Parathyroid adenoma (tissue), 2 donors: Measurements from ENCODE around the gene RNF4.
A peak's percentile ranks its signal among the peaks of the same experiment; 100 is the strongest.

Source experiments
- H2AFZ ChIP-seq: fragments of 300-600 bp; sonication (generic); one replicate; pipeline ENCODE4 v1.7.0; 2017; ENCODE audit warnings: antibody characterized with exemption, mild to moderate bottlenecking
- H3K27ac ChIP-seq: fragments of 300-600 bp; sonication (generic); one replicate; pipeline ENCODE4 v1.7.0; 2017
- H3K27me3 ChIP-seq: fragments of 300-600 bp; sonication (generic); one replicate; pipeline ENCODE4 v1.7.0; 2017; ENCODE audit warnings: low read length; ENCODE audit not compliant: control insufficient read depth, insufficient read depth
- H3K36me3 ChIP-seq: fragments of 300-600 bp; sonication (generic); one replicate; pipeline ENCODE4 v1.7.0; 2017; ENCODE audit warnings: low read length; ENCODE audit not compliant: control insufficient read depth, insufficient read depth
- H3K4me1 ChIP-seq: fragments of 300-600 bp; sonication (generic); one replicate; pipeline ENCODE4 v1.7.0; 2017; ENCODE audit warnings: control low read depth
- H3K4me2 ChIP-seq: fragments of 300-600 bp; sonication (generic); one replicate; pipeline ENCODE4 v1.7.0; 2017; ENCODE audit warnings: low read length
- H3K4me3 ChIP-seq: fragments of 300-600 bp; sonication (generic); one replicate; pipeline ENCODE4 v1.7.0; 2017; ENCODE audit warnings: low read depth, low read length
- H3K79me2 ChIP-seq: fragments of 300-600 bp; sonication (generic); one replicate; pipeline ENCODE4 v1.7.0; 2017; ENCODE audit warnings: control low read depth
- H3K9ac ChIP-seq: fragments of 300-600 bp; sonication (generic); one replicate; pipeline ENCODE4 v1.7.0; 2017; ENCODE audit warnings: mild to moderate bottlenecking
- H3K9me3 ChIP-seq: fragments of 300-600 bp; sonication (generic); one replicate; pipeline ENCODE4 v1.7.0; 2017; ENCODE audit warnings: low read length; ENCODE audit not compliant: control insufficient read depth
- TF ChIP-seq, protein P1 (sequence below): fragments of 300-600 bp; sonication (generic); IDR thresholded peaks from one replicate; pipeline ENCODE4 v1.7.0; 2017; ENCODE audit warnings: antibody characterized with exemption, mild to moderate bottlenecking
- donor health status: primary hyperparathyroidism.

Gene RNF4

DNA sequence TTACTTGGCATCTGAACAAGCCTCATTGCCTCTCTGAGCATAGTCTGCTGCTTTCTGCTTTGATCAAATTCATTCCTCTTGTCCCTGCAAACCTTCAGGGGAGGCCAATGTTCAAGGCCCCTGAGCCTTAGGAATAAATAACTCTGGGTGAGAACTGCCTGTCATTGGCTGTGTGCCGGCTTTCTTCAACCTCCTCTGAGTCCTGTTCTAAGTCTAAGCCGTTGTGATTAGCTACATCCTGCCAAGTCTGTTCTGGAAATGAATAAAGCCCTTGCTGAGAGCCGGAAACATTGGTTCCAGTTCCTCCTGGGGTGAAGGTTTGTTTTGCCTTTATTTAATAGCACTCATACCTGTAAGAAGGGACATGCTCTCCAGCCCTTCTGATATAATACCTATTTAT, 13.8 kb downstream of the RNF4 start:
- peaks cover 67% of the 10 kb centered on the region for H3K79me2 ChIP-seq
- no peaks in the 10 kb centered on the region for H3K27me3 ChIP-seq
- H3K36me3 ChIP-seq = no peaks in the 10 kb centered on the region
- no peaks in the 10 kb centered on the region for H3K9me3 ChIP-seq
- TF ChIP-seq, protein P1, sequence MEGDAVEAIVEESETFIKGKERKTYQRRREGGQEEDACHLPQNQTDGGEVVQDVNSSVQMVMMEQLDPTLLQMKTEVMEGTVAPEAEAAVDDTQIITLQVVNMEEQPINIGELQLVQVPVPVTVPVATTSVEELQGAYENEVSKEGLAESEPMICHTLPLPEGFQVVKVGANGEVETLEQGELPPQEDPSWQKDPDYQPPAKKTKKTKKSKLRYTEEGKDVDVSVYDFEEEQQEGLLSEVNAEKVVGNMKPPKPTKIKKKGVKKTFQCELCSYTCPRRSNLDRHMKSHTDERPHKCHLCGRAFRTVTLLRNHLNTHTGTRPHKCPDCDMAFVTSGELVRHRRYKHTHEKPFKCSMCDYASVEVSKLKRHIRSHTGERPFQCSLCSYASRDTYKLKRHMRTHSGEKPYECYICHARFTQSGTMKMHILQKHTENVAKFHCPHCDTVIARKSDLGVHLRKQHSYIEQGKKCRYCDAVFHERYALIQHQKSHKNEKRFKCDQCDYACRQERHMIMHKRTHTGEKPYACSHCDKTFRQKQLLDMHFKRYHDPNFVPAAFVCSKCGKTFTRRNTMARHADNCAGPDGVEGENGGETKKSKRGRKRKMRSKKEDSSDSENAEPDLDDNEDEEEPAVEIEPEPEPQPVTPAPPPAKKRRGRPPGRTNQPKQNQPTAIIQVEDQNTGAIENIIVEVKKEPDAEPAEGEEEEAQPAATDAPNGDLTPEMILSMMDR = no peak
- H3K4me2 ChIP-seq = no peak overlapping the region
- H3K9ac ChIP-seq = no peak overlapping the region
- H2AFZ ChIP-seq = no peak overlapping the region
- H3K4me3 ChIP-seq = no peak overlapping the region
- peaks cover 9% of the 10 kb centered on the region for H3K4me1 ChIP-seq
- peak overlapping the region; percentile 67 for H3K27ac ChIP-seq

DNA sequence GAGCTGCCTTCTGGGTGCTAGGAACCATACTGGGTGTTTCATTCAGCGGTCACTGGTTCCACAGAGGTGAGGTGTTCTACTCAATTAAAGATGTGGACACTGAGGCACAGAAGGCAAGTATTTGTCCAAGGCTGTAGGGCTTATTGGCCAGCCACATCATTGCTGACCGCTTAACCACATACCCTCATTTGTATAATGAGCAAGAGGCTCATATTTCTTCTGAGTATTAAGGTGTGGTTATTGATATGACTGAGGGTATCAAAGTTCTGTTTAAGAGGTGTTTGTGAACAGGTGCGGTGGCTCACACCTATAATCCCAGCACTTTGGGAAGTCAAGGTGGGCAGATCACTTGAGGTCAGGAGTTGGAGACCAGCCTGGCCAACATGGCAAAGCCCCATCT, 14.3 kb downstream of the RNF4 start:
- Histone ChIP-seq H3K9me3 (no peaks in the 10 kb centered on the region), H3K4me1 (peaks cover 9% of the 10 kb centered on the region), H3K27ac (peak overlapping the region; percentile 67), H3K36me3 (no peaks in the 10 kb centered on the region), H3K4me3 (no peak overlapping the region), H2AFZ (no peak overlapping the region), H3K27me3 (no peaks in the 10 kb centered on the region), H3K9ac (no peak overlapping the region), H3K79me2 (peaks cover 67% of the 10 kb centered on the region), H3K4me2 (no peak overlapping the region)
- TF ChIP-seq, protein P1 = no peak

DNA sequence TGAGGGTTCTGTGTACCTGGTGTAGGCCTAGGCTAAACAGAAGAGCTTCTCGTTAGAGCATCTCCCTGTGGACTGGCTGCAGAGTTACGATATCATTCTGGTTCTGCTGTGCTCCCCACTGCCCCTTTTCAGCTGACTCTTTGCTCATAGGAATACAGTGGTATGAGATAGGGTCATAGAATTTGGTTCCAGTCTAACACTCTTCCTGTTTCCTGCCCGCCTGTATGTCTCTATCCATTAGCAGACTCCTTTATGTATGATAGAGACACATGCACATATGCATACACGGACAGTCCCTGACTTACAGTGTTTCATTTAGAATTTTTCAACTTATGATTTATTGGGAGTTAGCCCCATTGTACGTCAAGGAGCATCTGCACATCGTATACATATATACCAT, 15.3 kb downstream of the RNF4 start:
- Histone ChIP-seq H3K4me2 (no peak overlapping the region), H3K27me3 (no peaks in the 10 kb centered on the region), H3K9me3 (no peaks in the 10 kb centered on the region), H3K9ac (no peak overlapping the region), H3K27ac (no peak overlapping the region), H3K4me1 (peaks cover 9% of the 10 kb centered on the region), H3K4me3 (no peak overlapping the region), H2AFZ (no peak overlapping the region), H3K79me2 (peaks cover 62% of the 10 kb centered on the region), H3K36me3 (no peaks in the 10 kb centered on the region)
- TF ChIP-seq, protein P1 = no peak

DNA sequence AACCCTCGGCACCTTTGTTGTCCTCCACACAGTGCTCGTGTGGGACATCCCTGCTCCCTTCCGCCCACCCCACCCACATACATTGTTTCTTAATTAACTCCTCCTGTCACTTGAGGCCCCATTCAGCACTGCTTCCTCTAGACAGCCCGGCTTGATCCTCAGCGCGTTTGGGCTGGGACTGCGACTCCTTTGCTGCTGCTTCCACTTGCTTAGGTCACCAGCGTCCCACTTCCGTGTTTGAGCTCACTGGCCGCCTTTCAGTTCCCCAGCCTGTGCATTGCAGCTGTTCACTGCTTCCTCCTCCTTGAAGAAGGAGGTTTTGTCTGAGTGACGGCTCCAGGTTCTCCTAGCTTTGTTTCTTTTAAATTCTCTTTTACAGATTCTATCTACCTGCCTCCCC, 16.1 kb downstream of the RNF4 start:
- Histone ChIP-seq H3K9ac (no peak overlapping the region), H3K27ac (peak overlapping the region; percentile 47)

DNA sequence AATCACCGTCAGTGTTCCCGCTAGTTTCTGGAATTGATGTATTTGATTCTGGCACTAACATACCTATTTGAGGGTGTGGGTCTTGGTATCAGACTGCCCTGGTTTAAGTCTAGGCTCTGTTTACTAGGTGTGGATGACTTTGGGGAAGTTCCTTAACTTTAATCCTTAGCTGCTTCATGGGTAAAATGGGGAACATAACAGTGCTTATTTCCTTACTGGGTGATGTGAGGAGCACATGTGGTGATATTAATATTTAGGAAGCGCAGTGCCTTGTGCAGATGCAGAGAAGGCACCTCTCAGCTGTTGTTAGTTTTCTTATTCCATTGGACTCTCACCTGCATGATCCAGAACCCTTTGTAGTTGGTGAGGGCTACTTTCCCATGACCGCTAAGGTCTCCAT, 17.1 kb downstream of the RNF4 start:
- TF ChIP-seq, protein P1 = no peak
- Histone ChIP-seq H3K36me3 (no peaks in the 10 kb centered on the region), H3K4me2 (no peak overlapping the region), H3K4me3 (no peak overlapping the region), H2AFZ (no peak overlapping the region), H3K27ac (no peak overlapping the region), H3K79me2 (peaks cover 51% of the 10 kb centered on the region), H3K27me3 (no peaks in the 10 kb centered on the region), H3K4me1 (peaks cover 9% of the 10 kb centered on the region), H3K9me3 (no peaks in the 10 kb centered on the region), H3K9ac (no peak overlapping the region)

More for the DNA sequence above, 16.1 kb downstream of the RNF4 start:
- TF ChIP-seq, protein P1 = no peak
- Histone ChIP-seq H3K4me1 (peaks cover 9% of the 10 kb centered on the region), H3K9me3 (no peaks in the 10 kb centered on the region), H3K79me2 (peaks cover 58% of the 10 kb centered on the region), H2AFZ (no peak overlapping the region), H3K36me3 (no peaks in the 10 kb centered on the region), H3K4me3 (no peak overlapping the region), H3K27me3 (no peaks in the 10 kb centered on the region), H3K4me2 (no peak overlapping the region)
